NOMO-1 treated with dmso at 0.1 percent for 144 hours (cell line): ENCODE measurements around the gene TBC1D9B.
"Not testable (repeated sequence)": the region's sequence is repeated elsewhere in the genome, so short reads cannot be mapped to it uniquely, and the experiment has no call there.

Experiments used
- DNase-seq: peaks from one replicate; lab custom pipeline; 2025; ENCODE audit not compliant: unreplicated experiment; lab: John Stamatoyannopoulos, UW

TBC1D9B gene

GRCh38 chr5:179839328-179840256 lies 68.1 kb downstream of the TBC1D9B start:
- DNase-seq, result no peak

GRCh38 chr5:179837076-179838011 lies 70.4 kb downstream of the TBC1D9B start:
- DNase-seq, result no peak

- no peak for DNase-seq
Measured at GRCh38 chr5:179836225-179837019, 71.3 kb downstream of the TBC1D9B start.

GRCh38 chr5:179834871-179835270 lies 72.8 kb downstream of the TBC1D9B start:
- not testable (repeated sequence) for DNase-seq

GRCh38 chr5:179834120-179834519 lies 73.6 kb downstream of the TBC1D9B start:
- no peak for DNase-seq

GRCh38 chr5:179833709-179834070 lies 74.0 kb downstream of the TBC1D9B start:
- no peak for DNase-seq

- DNase-seq, result no peak
Measured at GRCh38 chr5:179833056-179833708, 74.5 kb downstream of the TBC1D9B start.

GRCh38 chr5:179832039-179832745 lies 75.5 kb downstream of the TBC1D9B start:
- DNase-seq, result no peak

GRCh38 chr5:179830818-179831468 lies 76.8 kb downstream of the TBC1D9B start:
- DNase-seq, result no peak

GRCh38 chr5:179829732-179830435 lies 77.8 kb downstream of the TBC1D9B start:
- no peak for DNase-seq

- DNase-seq, result no peak
Measured at GRCh38 chr5:179828756-179829421, 78.8 kb downstream of the TBC1D9B start.

- DNase-seq, result peak; percentile 86
Measured at GRCh38 chr5:179827680-179828079, 80.0 kb downstream of the TBC1D9B start.

- no peak for DNase-seq
Measured at GRCh38 chr5:179825655-179826182, 82.0 kb downstream of the TBC1D9B start.

GRCh38 chr5:179824745-179825112 lies 83.0 kb downstream of the TBC1D9B start:
- no peak for DNase-seq

GRCh38 chr5:179823937-179824744 lies 83.6 kb downstream of the TBC1D9B start:
- DNase-seq, result no peak

- DNase-seq, result no peak
Measured at GRCh38 chr5:179822444-179822990, 85.2 kb downstream of the TBC1D9B start.

GRCh38 chr5:179822059-179822432 lies 85.7 kb downstream of the TBC1D9B start:
- DNase-seq, result no peak
